SK-N-MC (cell line): Measurements from ENCODE around the gene MYBPH.

ENCODE experiments used
- DNase-seq: peaks from one replicate; pipeline ENCODE4 v3.0.0-alpha.2; 2011; ENCODE audit warnings: low read depth, low spot score
- H3K27ac ChIP-seq: fragments of 200-600 bp; sonication (generic); 2 replicates; pipeline ENCODE4 v1.5.1; 2016; ENCODE audit warnings: mixed run types
- H3K36me3 ChIP-seq: fragments of 200-600 bp; sonication (generic); 2 replicates; pipeline ENCODE4 v1.6.1; 2017; ENCODE audit warnings: antibody characterized with exemption, low read length, mixed read lengths; ENCODE audit not compliant: insufficient read depth
- H3K4me3 ChIP-seq: fragments of 200-600 bp; sonication (generic); 2 replicates; pipeline ENCODE4 v1.5.1; 2016
- H3K9ac ChIP-seq: fragments of 200-600 bp; sonication (generic); 2 replicates; pipeline ENCODE4 v1.8.0; 2017; ENCODE audit warnings: mixed run types, mixed read lengths; ENCODE audit not compliant: insufficient read length
- H3K9me3 ChIP-seq: fragments of 200-600 bp; sonication (generic); 2 replicates; pipeline ENCODE4 v1.6.1; 2017; ENCODE audit warnings: low read depth, mild to moderate bottlenecking, antibody characterized with exemption, low read length, moderate library complexity, mixed read lengths
- EZH2 ChIP-seq: fragments of 200-600 bp; sonication (generic); IDR thresholded peaks from one replicate; pipeline ENCODE4 v1.6.1; 2017; ENCODE audit warnings: antibody characterized with exemption
- FOXP2 ChIP-seq: optimal IDR thresholded peaks from 2 replicates; pipeline ENCODE3; 2011; ENCODE audit warnings: mild to moderate bottlenecking, moderate library complexity; ENCODE audit not compliant: insufficient read depth; ENCODE audit errors: extremely low read length, control extremely low read depth
- POLR2AphosphoS5 ChIP-seq: IDR thresholded peaks from 2 replicates; pipeline ENCODE4 v1.6.1; 2012; ENCODE audit warnings: mild to moderate bottlenecking, low read depth, low read length, borderline replicate concordance

MYBPH gene

DNA sequence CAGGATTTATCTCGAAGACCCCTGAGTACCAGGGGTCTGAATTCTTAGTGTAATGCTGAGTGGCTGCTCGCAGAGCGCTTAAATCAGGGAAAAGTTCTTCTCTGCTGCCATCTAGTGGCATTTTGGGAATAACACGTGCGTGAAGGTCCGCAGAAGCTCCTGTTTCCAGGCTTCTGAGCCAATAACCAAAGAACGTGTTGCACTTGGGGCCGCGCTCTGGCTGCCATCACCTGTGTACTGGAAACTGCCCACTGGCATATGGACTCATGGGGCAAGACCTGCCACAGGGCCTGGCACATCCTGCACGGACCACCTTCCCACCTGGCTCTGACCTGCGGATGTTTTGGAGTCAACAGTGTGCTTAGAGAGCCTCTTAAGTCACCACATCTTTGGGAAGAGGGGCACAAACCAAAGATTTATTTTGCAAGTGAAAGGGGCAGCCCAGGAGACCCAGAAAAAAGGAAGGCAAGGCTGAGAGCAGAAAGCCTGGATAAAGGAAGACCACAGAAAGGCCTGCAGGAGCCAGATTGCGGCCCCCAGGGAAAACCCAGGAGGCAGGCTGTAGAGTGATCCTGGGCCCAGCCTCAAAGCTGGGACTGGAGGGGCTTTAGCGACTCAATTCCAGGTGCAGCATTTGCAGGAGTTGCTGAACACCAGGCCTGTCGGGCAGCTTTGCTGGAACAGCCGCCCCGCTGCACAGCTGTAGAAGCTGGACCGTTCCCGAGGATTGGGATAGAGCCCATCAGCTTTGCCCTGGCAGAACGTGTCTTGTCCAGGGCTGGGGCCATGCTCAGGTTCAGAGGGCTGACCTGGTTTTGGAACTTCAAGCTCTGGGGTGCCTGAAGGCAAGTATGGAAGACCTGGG lies 40.9 kb upstream of the MYBPH start:
- DNase-seq, result peak; percentile 34
- Histone ChIP-seq H3K9me3 (no peaks in the 10 kb centered on the region), H3K27ac (no peak overlapping the region), H3K9ac (no peak overlapping the region), H3K4me3 (no peak overlapping the region), H3K36me3 (no peaks in the 10 kb centered on the region)
- TF ChIP-seq POLR2AphosphoS5 (no peak), EZH2 (no peak), FOXP2 (no peak)

DNA sequence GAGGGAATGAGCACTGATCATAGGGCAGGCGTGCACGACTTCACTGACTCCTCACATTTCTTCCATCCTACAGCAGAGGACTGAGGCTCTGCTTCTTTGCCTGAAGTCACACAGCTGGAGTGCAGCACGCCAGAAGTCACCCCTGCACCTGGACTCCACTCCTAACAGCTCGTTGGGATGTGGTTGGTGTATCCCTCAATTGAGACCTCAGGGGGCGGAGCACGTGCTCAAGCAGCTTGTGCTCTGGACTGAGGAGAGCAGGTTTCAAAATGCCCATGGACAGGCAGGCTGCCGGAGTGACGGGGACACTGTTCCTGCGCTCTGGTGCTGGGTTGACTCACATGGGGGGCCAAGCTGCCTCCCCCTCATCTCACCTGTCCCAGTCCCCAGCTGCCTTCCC lies 39.9 kb upstream of the MYBPH start:
- Histone ChIP-seq H3K4me3 (no peak overlapping the region), H3K9me3 (no peaks in the 10 kb centered on the region), H3K27ac (no peak overlapping the region), H3K9ac (no peak overlapping the region), H3K36me3 (no peaks in the 10 kb centered on the region)
- no peak for DNase-seq
- TF ChIP-seq FOXP2, result no peak
- TF ChIP-seq EZH2, result no peak
- no peak for TF ChIP-seq POLR2AphosphoS5

- no peak overlapping the region for H3K27ac ChIP-seq
- no peak for TF ChIP-seq FOXP2
- TF ChIP-seq EZH2, result no peak
- no peak for TF ChIP-seq POLR2AphosphoS5
Observed at GRCh38 chr1:203214871-203215270, 39.2 kb upstream of the MYBPH start.

DNA sequence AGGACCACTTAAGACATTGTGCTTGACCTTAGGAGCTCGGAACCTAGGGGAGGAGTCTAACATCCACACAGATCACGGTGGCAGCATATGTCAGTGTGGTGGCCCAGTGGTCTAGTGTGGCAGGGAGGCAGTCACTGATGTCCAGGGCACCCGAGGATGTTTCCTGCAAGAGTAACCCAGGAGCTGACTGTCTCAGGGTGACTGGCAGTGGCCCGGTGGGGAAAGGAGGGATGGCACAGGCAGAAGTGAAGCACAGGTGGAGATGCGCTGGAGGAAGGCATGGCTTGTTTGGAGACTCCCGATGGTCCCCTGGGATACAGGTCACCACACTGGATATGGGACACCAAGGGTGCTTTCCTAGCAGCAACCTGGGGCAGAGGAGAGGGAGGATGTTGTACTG lies 37.5 kb upstream of the MYBPH start:
- Histone ChIP-seq H3K4me3 (no peak overlapping the region), H3K9ac (no peak overlapping the region), H3K27ac (no peak overlapping the region), H3K36me3 (no peaks in the 10 kb centered on the region), H3K9me3 (no peaks in the 10 kb centered on the region)
- no peak for DNase-seq
- TF ChIP-seq FOXP2 (no peak), EZH2 (no peak), POLR2AphosphoS5 (no peak)

More at GRCh38 chr1:203214871-203215270, 39.2 kb upstream of the MYBPH start:
- Histone ChIP-seq H3K9me3 (no peaks in the 10 kb centered on the region), H3K4me3 (no peak overlapping the region), H3K9ac (no peak overlapping the region), H3K36me3 (no peaks in the 10 kb centered on the region)
- DNase-seq, result no peak

- Histone ChIP-seq H3K36me3 (no peaks in the 10 kb centered on the region), H3K4me3 (no peak overlapping the region), H3K27ac (no peak overlapping the region), H3K9ac (no peak overlapping the region), H3K9me3 (no peaks in the 10 kb centered on the region)
- no peak for TF ChIP-seq FOXP2
- TF ChIP-seq EZH2, result no peak
- no peak for TF ChIP-seq POLR2AphosphoS5
- DNase-seq, result no peak
Observed at GRCh38 chr1:203211812-203212211, 36.2 kb upstream of the MYBPH start.

- no peak for DNase-seq
- Histone ChIP-seq H3K27ac (no peak overlapping the region), H3K4me3 (no peak overlapping the region), H3K9ac (no peak overlapping the region), H3K36me3 (no peaks in the 10 kb centered on the region), H3K9me3 (no peaks in the 10 kb centered on the region)
- no peak for TF ChIP-seq POLR2AphosphoS5
- TF ChIP-seq EZH2, result no peak
- no peak for TF ChIP-seq FOXP2
Observed at GRCh38 chr1:203210988-203211387, 35.4 kb upstream of the MYBPH start.

DNA sequence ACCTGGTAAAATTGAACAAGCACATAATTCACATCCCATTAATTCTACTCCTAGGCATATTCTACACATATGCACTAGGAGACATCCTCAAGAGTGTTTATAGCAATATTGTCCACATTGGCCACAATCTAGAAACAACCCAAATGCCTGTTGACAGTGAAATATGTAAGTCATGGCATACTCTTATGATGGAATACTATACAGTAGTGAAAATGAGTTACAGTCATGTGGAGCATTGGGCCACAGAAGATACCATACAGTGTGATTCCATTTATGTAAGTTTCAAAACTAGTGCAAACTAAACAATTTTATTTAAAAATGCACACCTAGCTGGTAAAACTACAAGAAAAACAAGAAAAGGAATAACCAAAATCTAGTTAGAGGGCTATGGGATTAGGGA lies 34.7 kb upstream of the MYBPH start:
- no peak for DNase-seq
- Histone ChIP-seq H3K36me3 (no peaks in the 10 kb centered on the region), H3K4me3 (no peak overlapping the region), H3K27ac (no peak overlapping the region), H3K9me3 (no peaks in the 10 kb centered on the region), H3K9ac (no peak overlapping the region)
- TF ChIP-seq FOXP2 (no peak), POLR2AphosphoS5 (no peak), EZH2 (no peak)

DNA sequence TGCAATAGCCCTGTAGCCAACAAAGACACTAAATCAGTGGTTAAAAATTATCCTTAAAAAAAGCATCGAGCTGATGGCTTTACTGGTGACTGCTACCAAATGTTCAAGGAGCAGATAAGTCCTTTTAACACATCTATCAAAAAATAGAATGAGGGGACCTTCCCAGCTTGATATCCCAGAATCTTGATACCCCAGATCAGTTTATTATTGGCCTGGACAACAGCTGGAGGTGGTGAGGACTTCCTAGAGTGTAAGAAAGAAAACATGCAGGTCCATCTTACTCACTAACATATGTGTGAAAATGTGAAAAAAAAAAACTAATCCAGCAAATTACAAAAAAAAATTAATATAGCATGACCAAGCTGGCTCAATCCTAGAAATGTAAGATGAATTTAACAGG lies 32.6 kb upstream of the MYBPH start:
- H3K9me3 ChIP-seq, result no peaks in the 10 kb centered on the region
- H3K27ac ChIP-seq, result no peak overlapping the region
- H3K36me3 ChIP-seq, result no peaks in the 10 kb centered on the region
- H3K9ac ChIP-seq, result no peak overlapping the region
- no peak for DNase-seq
- H3K4me3 ChIP-seq, result no peak overlapping the region
- TF ChIP-seq POLR2AphosphoS5 (no peak), FOXP2 (no peak), EZH2 (no peak)

- H3K4me3 ChIP-seq, result no peak overlapping the region
- H3K9me3 ChIP-seq, result no peaks in the 10 kb centered on the region
- no peak overlapping the region for H3K9ac ChIP-seq
- TF ChIP-seq FOXP2 (no peak), POLR2AphosphoS5 (no peak), EZH2 (no peak)
- no peak overlapping the region for H3K27ac ChIP-seq
- DNase-seq, result no peak
- H3K36me3 ChIP-seq, result no peaks in the 10 kb centered on the region
Observed at GRCh38 chr1:203207751-203208150, 32.1 kb upstream of the MYBPH start.
